IMR-90 (cell line): ENCODE results near the gene NTM. TPM values are rescaled to one million over a fixed set of nuclear protein-coding genes. Genes with fewer than 3 reads are reported as not detected.

ENCODE experiments used
- ATAC-seq: fragments of 200-7000 bp; cut with Tn5 transposase; 2 replicates; pipeline ENCODE4 v1.9.1; 2020; ENCODE audit warnings: low read depth, mild to moderate bottlenecking, moderate library complexity
- BruUV-seq: library from RNA; stranded (reverse); fragments of 400-500 nt; replicated peaks from 2 replicates; lab custom pipeline; 2021; lab: Mats Ljungman, UMichigan
- CTCF ChIA-PET: fragments of 300-600 bp; formaldehyde crosslinking; extraction: SDS; loops from one replicate; lab custom pipeline; 2021; ENCODE audit warnings: antibody characterized with exemption; lab: Yijun Ruan, JAX
- POLR2A ChIA-PET: fragments of 300-600 bp; sonication (Branson Sonifier 250); formaldehyde crosslinking; loops from one replicate; lab custom pipeline; 2022; ENCODE audit warnings: antibody characterized with exemption; ENCODE audit not compliant: unreplicated experiment; lab: Charles Lee
- DNase-seq: peaks from one replicate; pipeline ENCODE4 v3.0.0; 2013
- H2AFZ ChIP-seq: replicated peaks from 2 replicates; pipeline ENCODE3; 2013; ENCODE audit warnings: low read length, mild to moderate bottlenecking; ENCODE audit not compliant: poor library complexity
- H2AK5ac ChIP-seq: 2 replicates; pipeline ENCODE4 v1.6.1; 2013; ENCODE audit warnings: low read depth, low read length, inconsistent platforms
- H2AK9ac ChIP-seq: replicated peaks from 2 replicates; pipeline ENCODE3; 2013; ENCODE audit warnings: mild to moderate bottlenecking, low read depth, low read length, moderate library complexity; ENCODE audit not compliant: poor library complexity
- H2BK120ac ChIP-seq: 2 replicates; pipeline ENCODE4 v1.6.1; 2013; ENCODE audit warnings: low read depth, low read length, inconsistent platforms
- H2BK15ac ChIP-seq: 3 replicates; pipeline ENCODE4 v1.6.1; 2013; ENCODE audit warnings: low read depth, low read length, inconsistent platforms
- H2BK20ac ChIP-seq: 2 replicates; pipeline ENCODE4 v1.6.1; 2013; ENCODE audit warnings: low read depth, mild to moderate bottlenecking, inconsistent platforms, low read length, moderate library complexity
- H2BK5ac ChIP-seq: 2 replicates; pipeline ENCODE4 v1.6.1; 2013; ENCODE audit warnings: mild to moderate bottlenecking, low read depth, low read length, inconsistent platforms; ENCODE audit not compliant: poor library complexity, severe bottlenecking
- H3K14ac ChIP-seq: replicated peaks from 2 replicates; pipeline ENCODE4 v1.6.1; 2013; ENCODE audit warnings: low read depth, low read length, inconsistent platforms
- H3K18ac ChIP-seq: 2 replicates; pipeline ENCODE4 v1.6.1; 2013; ENCODE audit warnings: low read depth, low read length, control low read depth
- H3K23ac ChIP-seq: 2 replicates; pipeline ENCODE4 v1.6.1; 2013; ENCODE audit warnings: low read depth, low read length, inconsistent platforms
- H3K27ac ChIP-seq: 2 replicates; pipeline ENCODE4 v1.5.1; 2013; ENCODE audit warnings: mild to moderate bottlenecking, control low read depth, low read length; ENCODE audit not compliant: insufficient read depth
- H3K27me3 ChIP-seq: 2 replicates; pipeline ENCODE4 v1.6.1; 2013; ENCODE audit warnings: low read length; ENCODE audit not compliant: control insufficient read depth, insufficient read depth
- H3K36me3 ChIP-seq: 2 replicates; pipeline ENCODE4 v1.6.1; 2013; ENCODE audit warnings: low read length, mixed read lengths; ENCODE audit not compliant: control insufficient read depth, insufficient read depth
- H3K4ac ChIP-seq: 2 replicates; pipeline ENCODE4 v1.6.1; 2013; ENCODE audit warnings: low read depth, low read length, inconsistent platforms
- H3K4me1 ChIP-seq: 2 replicates; pipeline ENCODE4 v1.6.1; 2013; ENCODE audit warnings: low read length, mixed read lengths; ENCODE audit not compliant: control insufficient read depth, insufficient read depth
- H3K4me2 ChIP-seq: 2 replicates; pipeline ENCODE4 v1.6.1; 2013; ENCODE audit warnings: low read depth, mild to moderate bottlenecking, control low read depth, low read length, moderate library complexity
- H3K4me3 ChIP-seq: 2 replicates; pipeline ENCODE4 v1.5.1; 2013; ENCODE audit warnings: low read depth, mild to moderate bottlenecking, control low read depth, low read length, moderate library complexity; ENCODE audit not compliant: insufficient read depth
- H3K56ac ChIP-seq: 2 replicates; pipeline ENCODE4 v1.6.1; 2013; ENCODE audit warnings: low read length, inconsistent platforms; ENCODE audit not compliant: insufficient read depth; ENCODE audit errors: extremely low read depth
- H3K79me1 ChIP-seq, 2 experiments: 2 replicates each; pipeline ENCODE4 v1.6.1; 2013; ENCODE audit warnings: low read length in 2 of 2, inconsistent platforms in 1 of 2, low read depth in 1 of 2
- H3K9ac ChIP-seq: 2 replicates; pipeline ENCODE4 v1.6.1; 2013; ENCODE audit warnings: low read depth, low read length, control low read depth
- H3K9me1 ChIP-seq: 2 replicates; pipeline ENCODE4 v1.6.1; 2013; ENCODE audit warnings: low read length, inconsistent platforms; ENCODE audit not compliant: insufficient read depth
- H3K9me3 ChIP-seq: 2 replicates; pipeline ENCODE4 v1.6.1; 2013; ENCODE audit warnings: low read length; ENCODE audit not compliant: control insufficient read depth, insufficient read depth
- H4K20me1 ChIP-seq: 2 replicates; pipeline ENCODE4 v1.6.1; 2013; ENCODE audit warnings: low read length, inconsistent platforms; ENCODE audit not compliant: insufficient read depth
- H4K5ac ChIP-seq: 2 replicates; pipeline ENCODE4 v1.6.1; 2013; ENCODE audit warnings: mild to moderate bottlenecking, low read depth, low read length, control low read depth
- H4K8ac ChIP-seq, 2 experiments: 2 replicates each; pipeline ENCODE4 v1.6.1; 2013; ENCODE audit warnings: low read depth in 2 of 2, low read length in 2 of 2, control low read depth in 1 of 2, inconsistent platforms in 1 of 2
- H4K91ac ChIP-seq: 2 replicates; pipeline ENCODE4 v1.6.1; 2013; ENCODE audit warnings: low read depth, low read length, inconsistent platforms; ENCODE audit not compliant: insufficient read depth
- CEBPB ChIP-seq: IDR thresholded peaks from 2 replicates; pipeline ENCODE4 v1.6.1; 2012; ENCODE audit warnings: low read depth, low read length, improper control_type of control experiment
- ELK1 ChIP-seq: fragments of 150-350 bp; IDR thresholded peaks from 2 replicates; pipeline ENCODE4 v1.6.1; 2016; ENCODE audit warnings: low read depth, mild to moderate bottlenecking, low read length, moderate library complexity, borderline replicate concordance
- FOS ChIP-seq: fragments of 150-350 bp; IDR thresholded peaks from 2 replicates; pipeline ENCODE4 v1.6.1; 2016; ENCODE audit warnings: low read depth, low read length
- MAZ ChIP-seq: IDR thresholded peaks from 2 replicates; pipeline ENCODE4 v1.6.1; 2012; ENCODE audit warnings: low read depth, mild to moderate bottlenecking, low read length, improper control_type of control experiment, moderate library complexity, borderline replicate concordance
- POLR2A ChIP-seq: IDR thresholded peaks from 2 replicates; pipeline ENCODE4 v1.6.1; 2012; ENCODE audit warnings: mild to moderate bottlenecking, low read depth, low read length
- RAD21 ChIP-seq: IDR thresholded peaks from 2 replicates; pipeline ENCODE4 v1.6.1; 2012; ENCODE audit warnings: low read length, improper control_type of control experiment
- SMC3 ChIP-seq: fragments of 150-350 bp; IDR thresholded peaks from 2 replicates; pipeline ENCODE4 v1.6.1; 2016; ENCODE audit warnings: low read depth, mild to moderate bottlenecking, antibody characterized with exemption, low read length, moderate library complexity
- WGBS, 2 experiments: methylation state at CpG; one replicate each; pipeline versions ENCODE4 v1.1.5 to v1.1.7; 2013; ENCODE audit warnings: missing lambda C conversion rate in 2 of 2; ENCODE audit not compliant: insufficient read length in 1 of 2; ENCODE audit errors: extremely low coverage in 2 of 2; 5-methylcytosine and 5-hydroxymethylcytosine counted together
- dilution Hi-C: fragments of 300-500 bp; cut with HindIII; formaldehyde crosslinking; loops from one replicate; pipeline ENCODE4 v1.14.3; 2018; ENCODE audit warnings: low sequenced_read_pairs; ENCODE audit not compliant: unreplicated experiment
- in situ Hi-C: fragments of 300-500 bp; cut with MboI; formaldehyde crosslinking; loops from 3 replicates; pipeline ENCODE4 v1.14.3; 2019; ENCODE audit warnings: low sequenced_read_pairs, inconsistent platforms, mixed read lengths
- intact Hi-C: fragments of 100-400 bp; cut with micrococcal nuclease; formaldehyde crosslinking; loops from 2 replicates; pipeline ENCODE4 v1.10.0; 2022
- polyA plus RNA-seq, 3 experiments: library from polyadenylated mRNA; depleted of rRNA; stranded (reverse); fragments of >200 nt; gene quantifications; 2 replicates each; pipeline ENCODE4 v1.2.3, GENCODE V29; 2012; ENCODE audit warnings: low replicate concordance in 1 of 3
- total RNA-seq: library from RNA; depleted of rRNA; stranded (reverse); fragments of >200 nt; gene quantifications from 2 replicates; pipeline ENCODE4 v1.2.3, GENCODE V29; 2012
- TF ChIP-seq, protein P1 (sequence below): fragments of 150-350 bp; IDR thresholded peaks from 2 replicates; pipeline ENCODE4 v1.6.1; 2017; ENCODE audit warnings: mild to moderate bottlenecking, antibody characterized with exemption, low read length, low read depth

Gene NTM
- total and polyA plus RNA-seq, 2 of the 4 experiments (the other 2 are of a cell fraction), result 19.5 to 25.5 TPM

- Histone ChIP-seq H3K14ac (no peak overlapping the region), H3K4me3 (no peak overlapping the region), H2AFZ (no peak overlapping the region), H4K5ac (no peak overlapping the region), H3K23ac (no peak overlapping the region), H3K9ac (no peak overlapping the region), H3K18ac (no peak overlapping the region), H3K9me3 (no peaks in the 10 kb centered on the region), H2BK5ac (no peak overlapping the region), H3K27me3 (no peaks in the 10 kb centered on the region), H4K8ac (no peak overlapping the region), H2AK5ac (0 out of 2 replicates have a peak overlapping the region, but pooled peaks have one; percentile 6), H3K4me2 (no peak overlapping the region), H2BK120ac (no peak overlapping the region), H2AK9ac (no peak overlapping the region), H4K91ac (no peak overlapping the region), H3K4me1 (no peaks in the 10 kb centered on the region), H3K56ac (no peak overlapping the region), H3K4ac (no peak overlapping the region), H3K9me1 (peaks cover 8% of the 10 kb centered on the region; the same call in 1 of the 2 replicates), H4K20me1 (no peaks in the 10 kb centered on the region), H3K36me3 (no peaks in the 10 kb centered on the region), H2BK15ac (no peak overlapping the region), H3K79me1 (peaks cover 0 to 38% of the 10 kb centered on the region in 2 experiments; a peak in 3 of 4 replicates), H2BK20ac (no peak overlapping the region), H3K27ac (no peak overlapping the region)
- no peak for DNase-seq
- ChIA-PET CTCF (interaction anchor here (0.6 to 1.9 kb wide), 4 partner anchors 8 to 251 kb away, joined by 3 to 6 read pairs (median 3); no protein-coding TSS in a partner anchor), POLR2A (no interaction called here)
- no peak for ATAC-seq
- in situ Hi-C loops (no loop called here), dilution Hi-C loops (no loop called here), intact Hi-C loops (no loop called here)
- BruUV-seq, result no TSS peak
- WGBS, 2 experiments, result no CpG with 5 or more reads among the region's 6 CpGs
- TF ChIP-seq POLR2A, result no peak
- TF ChIP-seq CEBPB, result no peak
- TF ChIP-seq FOS, result no peak
- TF ChIP-seq, protein P1, sequence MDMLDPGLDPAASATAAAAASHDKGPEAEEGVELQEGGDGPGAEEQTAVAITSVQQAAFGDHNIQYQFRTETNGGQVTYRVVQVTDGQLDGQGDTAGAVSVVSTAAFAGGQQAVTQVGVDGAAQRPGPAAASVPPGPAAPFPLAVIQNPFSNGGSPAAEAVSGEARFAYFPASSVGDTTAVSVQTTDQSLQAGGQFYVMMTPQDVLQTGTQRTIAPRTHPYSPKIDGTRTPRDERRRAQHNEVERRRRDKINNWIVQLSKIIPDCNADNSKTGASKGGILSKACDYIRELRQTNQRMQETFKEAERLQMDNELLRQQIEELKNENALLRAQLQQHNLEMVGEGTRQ, result no peak
- TF ChIP-seq ELK1, result no peak
- no peak for TF ChIP-seq MAZ
- no peak for TF ChIP-seq RAD21
- no peak for TF ChIP-seq SMC3
Observed at GRCh38 chr11:132118661-132119060, 748.2 kb downstream of the NTM start.
